ENCODE data around the gene ALDH7A1. TPM values are rescaled to one million over a fixed set of nuclear protein-coding genes. Genes with fewer than 3 reads are reported as not detected.
A peak's percentile ranks its signal among the peaks of the same experiment; 100 is the strongest.
"Not testable (repeated sequence)": the region's sequence is repeated elsewhere in the genome, so short reads cannot be mapped to it uniquely, and the experiment has no call there.

ALDH7A1 gene
- total RNA-seq, 1 donor from 2014 or later: 246 TPM

- no peaks in the 10 kb centered on the region for H3K27me3 Mint-ChIP-seq
- DNase-seq (ENCODE audit: low spot score, unreplicated experiment): no peak
- no peak for TF ChIP-seq CTCF (IDR thresholded peaks at IDR 0.05; ENCODE audit: unreplicated experiment)
- peaks cover 22% of the 10 kb centered on the region for H3K36me3 Mint-ChIP-seq (ENCODE audit: insufficient read depth)
- H3K9me3 Mint-ChIP-seq (ENCODE audit: low read depth): peaks cover 5% of the 10 kb centered on the region
- H3K27ac Mint-ChIP-seq: peak overlapping the region; percentile 62
- H3K4me3 Mint-ChIP-seq (ENCODE audit: low read depth): peak overlapping the region; percentile 54
- H3K4me1 Mint-ChIP-seq (ENCODE audit: low read depth): peaks cover 15% of the 10 kb centered on the region
Observed at GRCh38 chr5:126603402-126603991, 8.5 kb upstream of the ALDH7A1 start.

- Mint-ChIP-seq H3K36me3 (ENCODE audit: insufficient read depth) (peaks cover 16% of the 10 kb centered on the region), H3K4me3 (ENCODE audit: low read depth) (peak within 1 kb of the TSS; percentile 95), H3K4me1 (ENCODE audit: low read depth) (peaks cover 13% of the 10 kb centered on the region), H3K27me3 (no peaks in the 10 kb centered on the region), H3K27ac (peak within 1 kb of the TSS; percentile 97), H3K9me3 (ENCODE audit: low read depth) (peaks cover 5% of the 10 kb centered on the region)
- peak; percentile 71 for DNase-seq (ENCODE audit: low spot score, unreplicated experiment)
- peak; percentile 69 for TF ChIP-seq CTCF (IDR thresholded peaks at IDR 0.05; ENCODE audit: unreplicated experiment)
Observed at GRCh38 chr5:126600631-126601511, 5.9 kb upstream of the ALDH7A1 start, which contains the start of gene PHAX. PHAX (plus strand) TSS chr5:126600947; CDS start chr5:126600963, 16 bp downstream.

GRCh38 chr5:126599971-126600630 lies 5.1 kb upstream of the ALDH7A1 start:
- H3K9me3 Mint-ChIP-seq (ENCODE audit: low read depth); DNase-seq (ENCODE audit: low spot score, unreplicated experiment); H3K27me3 Mint-ChIP-seq: not testable (repeated sequence)
- Mint-ChIP-seq H3K4me1 (ENCODE audit: low read depth) (peaks cover 11% of the 10 kb centered on the region), H3K4me3 (ENCODE audit: low read depth) (peak overlapping the region; percentile 95), H3K36me3 (ENCODE audit: insufficient read depth) (peaks cover 15% of the 10 kb centered on the region), H3K27ac (peak overlapping the region; percentile 93)

GRCh38 chr5:126599499-126599898 lies 4.5 kb upstream of the ALDH7A1 start:
- no peaks in the 10 kb centered on the region for H3K27me3 Mint-ChIP-seq
- no peak for DNase-seq (ENCODE audit: low spot score, unreplicated experiment)
- H3K27ac Mint-ChIP-seq: no peak overlapping the region
- TF ChIP-seq CTCF (IDR thresholded peaks at IDR 0.05; ENCODE audit: unreplicated experiment): no peak
- peaks cover 10% of the 10 kb centered on the region for H3K4me1 Mint-ChIP-seq (ENCODE audit: low read depth)
- H3K36me3 Mint-ChIP-seq (ENCODE audit: insufficient read depth): peaks cover 15% of the 10 kb centered on the region
- no peak overlapping the region for H3K4me3 Mint-ChIP-seq (ENCODE audit: low read depth)
- peaks cover 8% of the 10 kb centered on the region for H3K9me3 Mint-ChIP-seq (ENCODE audit: low read depth)

GRCh38 chr5:126597156-126597555 lies 2.1 kb upstream of the ALDH7A1 start:
- no peak for DNase-seq (ENCODE audit: low spot score, unreplicated experiment)
- H3K4me3 Mint-ChIP-seq (ENCODE audit: low read depth): peak overlapping the region; percentile 59
- H3K4me1 Mint-ChIP-seq (ENCODE audit: low read depth): peaks cover 20% of the 10 kb centered on the region
- peaks cover 6% of the 10 kb centered on the region for H3K36me3 Mint-ChIP-seq (ENCODE audit: insufficient read depth)
- no peak for TF ChIP-seq CTCF (IDR thresholded peaks at IDR 0.05; ENCODE audit: unreplicated experiment)
- H3K27ac Mint-ChIP-seq: peak overlapping the region; percentile 50
- no peaks in the 10 kb centered on the region for H3K27me3 Mint-ChIP-seq
- peaks cover 8% of the 10 kb centered on the region for H3K9me3 Mint-ChIP-seq (ENCODE audit: low read depth)

Data from progenitor cell of endocrine pancreas (in vitro differentiated cells).